NCI-H2196 treated with DMSO at 0.1 percent for 48 hours (cell line): ENCODE measurements around the gene BACE2.

ENCODE experiments used
- DNase-seq: peaks from one replicate; lab custom pipeline; 2025; ENCODE audit not compliant: unreplicated experiment; lab: John Stamatoyannopoulos, UW

BACE2 gene

DNA sequence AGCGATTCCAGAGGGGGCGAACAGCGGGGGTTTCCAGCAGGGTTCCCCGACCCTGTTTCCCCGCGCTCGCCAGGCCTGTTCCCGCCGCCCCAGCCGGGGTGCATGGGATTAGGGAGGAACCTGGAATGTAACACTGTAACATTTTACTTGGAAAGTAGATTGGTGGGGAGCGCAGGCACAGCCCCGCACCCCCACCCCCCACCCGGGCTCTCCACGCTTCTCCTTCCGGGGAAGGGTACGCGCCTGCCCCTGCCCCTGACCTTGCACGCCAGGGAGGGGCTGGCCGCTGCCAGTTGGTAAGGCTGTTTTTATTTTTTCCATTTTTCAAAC is 149.1 kb downstream of the BACE2 start:
- no peak for DNase-seq

DNA sequence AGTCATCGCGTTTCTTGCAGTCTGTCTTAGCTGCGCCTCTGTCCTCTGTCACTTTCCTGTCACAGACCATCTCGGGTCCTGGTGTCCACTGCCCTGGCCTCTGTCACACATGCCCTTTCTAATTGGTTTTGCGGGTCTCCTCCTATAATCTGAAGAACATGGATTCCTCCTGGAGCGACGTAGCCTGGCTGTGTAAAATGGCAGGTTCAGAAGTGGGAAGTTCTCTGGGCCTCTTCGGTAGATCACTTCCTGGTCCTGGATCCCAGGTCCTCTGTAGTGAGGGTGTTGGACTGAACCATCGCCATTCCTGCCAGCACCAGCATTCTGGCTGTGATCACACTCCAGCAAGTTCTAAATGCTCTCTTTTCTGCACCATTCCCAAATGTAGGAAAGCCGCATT is 149.5 kb downstream of the BACE2 start:
- DNase-seq: peak; percentile 15

DNA sequence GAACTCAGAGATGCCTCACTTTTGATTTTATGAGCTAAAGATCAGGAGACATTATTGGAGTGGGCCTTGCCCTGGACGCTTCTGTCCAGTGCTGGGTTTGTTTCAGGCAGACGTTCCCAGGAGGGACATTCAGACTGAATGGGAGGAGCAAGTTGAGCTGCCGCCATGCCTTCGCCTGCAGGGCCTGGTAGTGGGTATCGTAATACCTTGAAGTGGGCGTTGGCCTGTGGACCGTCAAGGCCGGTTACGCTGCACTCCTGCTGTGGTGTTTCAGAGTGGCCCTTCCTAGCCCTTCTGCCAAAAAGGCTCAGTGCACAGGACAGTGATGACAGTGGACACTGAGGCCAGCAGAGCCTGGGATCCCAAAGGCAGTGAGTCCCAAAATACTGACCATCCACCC is 150.3 kb downstream of the BACE2 start:
- peak; percentile 40 for DNase-seq

DNA sequence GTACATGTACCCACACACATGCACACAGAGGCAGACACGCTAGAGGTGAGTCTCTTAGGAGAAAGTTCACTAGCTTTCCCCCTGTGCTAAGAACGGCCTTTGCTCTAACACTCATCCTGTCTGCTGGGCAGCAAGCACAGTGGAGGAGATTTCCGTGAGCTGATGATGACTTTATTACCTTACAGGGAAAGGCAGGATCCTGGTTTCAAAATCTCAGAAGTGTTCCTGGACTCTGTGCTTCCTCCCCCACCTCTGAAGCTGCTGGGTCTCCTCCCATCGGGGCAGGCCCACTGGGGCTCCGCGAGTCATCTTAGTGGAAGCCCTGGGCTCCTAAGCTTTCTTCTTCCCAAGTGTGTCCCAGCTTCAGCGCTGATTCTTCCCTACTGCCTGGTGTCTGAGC is 151.3 kb downstream of the BACE2 start:
- DNase-seq: no peak

GRCh38 chr21:41321211-41321907 is 153.4 kb downstream of the BACE2 start:
- peak; percentile 55 for DNase-seq

DNA sequence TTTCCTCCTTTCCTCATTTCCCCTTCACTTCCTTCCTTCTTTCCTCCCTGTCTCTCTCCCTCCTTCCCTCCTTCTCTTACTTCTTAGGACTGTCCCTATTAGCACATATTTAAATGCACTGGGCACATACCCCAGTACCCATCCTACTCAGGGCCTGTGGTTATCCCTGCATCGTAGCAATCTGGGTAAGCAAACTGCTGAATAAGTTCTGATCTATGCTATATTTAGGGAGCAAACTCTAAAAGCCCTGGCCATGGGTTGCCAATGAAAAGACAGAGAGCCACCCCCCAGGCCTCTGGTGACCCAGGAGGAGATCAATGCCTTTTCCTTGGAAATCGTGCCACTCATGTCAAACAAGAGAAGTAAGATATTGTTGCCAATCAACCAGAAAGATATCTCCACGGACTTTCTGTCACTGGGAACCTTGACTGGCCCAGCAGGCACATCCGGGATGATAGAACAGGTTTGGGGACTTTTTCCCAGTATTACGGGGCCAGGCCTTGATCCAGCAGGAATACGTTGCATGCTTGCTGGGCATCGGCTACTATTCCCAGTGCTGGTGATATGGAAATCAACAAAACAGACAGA is 154.0 kb downstream of the BACE2 start:
- DNase-seq: no peak

DNA sequence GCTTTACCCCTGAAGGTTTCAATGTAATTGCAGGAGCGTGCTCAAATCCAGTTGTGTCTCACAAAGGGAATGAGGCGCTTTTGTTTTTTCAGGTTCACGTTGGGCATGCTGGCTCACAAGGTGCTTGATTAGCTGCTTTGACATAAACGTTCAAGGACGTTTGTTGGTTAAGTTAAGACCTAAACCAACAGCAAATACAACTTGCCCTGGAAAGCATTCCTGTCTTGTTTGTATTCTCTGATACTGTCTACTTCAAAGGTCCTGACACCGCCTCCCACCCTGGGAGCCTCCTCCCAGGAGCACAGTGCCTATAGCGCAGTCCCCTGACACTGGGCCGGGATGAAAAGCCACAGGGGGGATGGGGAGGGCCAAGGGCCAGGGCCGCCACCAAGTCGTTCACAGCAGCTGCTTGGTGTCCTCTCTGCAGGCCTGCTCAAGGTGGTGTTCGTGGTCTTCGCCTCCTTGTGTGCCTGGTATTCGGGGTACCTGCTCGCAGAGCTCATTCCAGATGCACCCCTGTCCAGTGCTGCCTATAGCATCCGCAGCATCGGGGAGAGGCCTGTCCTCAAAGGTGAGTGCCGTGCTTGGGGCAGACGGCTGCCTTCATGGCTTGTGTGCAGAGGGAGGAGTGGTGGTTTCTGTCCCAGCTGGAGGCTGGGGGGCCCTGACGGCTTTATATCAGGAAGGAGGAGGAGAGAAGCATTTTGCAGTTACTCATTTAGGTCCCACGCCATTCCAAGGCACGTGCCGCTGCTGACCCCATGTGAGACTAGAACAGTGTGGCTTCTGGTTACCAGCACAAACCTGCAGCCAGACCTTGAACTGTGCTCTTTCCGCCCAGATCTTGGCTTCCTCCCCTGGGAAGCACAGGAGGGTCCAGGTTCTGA is 154.8 kb downstream of the BACE2 start:
- no peak for DNase-seq

DNA sequence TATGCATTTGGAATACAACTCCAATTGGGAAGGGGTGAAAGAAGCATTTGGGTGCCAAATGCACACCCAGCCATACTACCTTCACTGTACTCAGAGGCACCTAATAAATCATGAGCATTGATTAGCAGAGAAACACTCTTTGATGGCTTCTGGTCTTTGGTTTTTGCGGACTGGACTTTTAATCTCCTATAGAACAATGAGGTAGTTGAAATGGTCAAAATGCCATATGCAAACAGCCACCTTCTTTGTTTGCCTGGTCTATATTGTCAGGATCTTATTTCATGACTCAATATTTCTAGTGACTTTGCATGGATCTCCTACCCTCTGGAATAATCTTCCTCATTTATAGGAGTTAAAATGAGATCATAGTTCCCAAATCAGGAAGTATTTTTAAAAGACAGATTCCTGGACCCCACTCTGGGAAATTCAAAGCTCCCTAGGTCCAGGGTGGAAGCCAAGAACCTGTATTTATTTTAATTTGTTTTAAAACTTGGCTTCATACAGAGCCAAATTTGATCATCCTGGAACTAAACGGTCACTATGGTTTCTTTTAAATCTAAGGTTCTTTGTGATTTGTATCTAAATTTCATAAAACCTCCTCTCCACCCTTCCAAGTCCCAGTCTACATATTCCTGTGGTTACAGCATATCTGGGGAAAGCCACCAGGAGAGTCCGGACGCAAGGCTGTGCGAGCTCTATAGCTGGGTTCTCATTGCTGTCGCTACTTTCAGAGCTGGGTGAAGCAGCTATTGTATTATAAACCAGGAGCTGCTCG is 157.4 kb downstream of the BACE2 start:
- DNase-seq: no peak

DNA sequence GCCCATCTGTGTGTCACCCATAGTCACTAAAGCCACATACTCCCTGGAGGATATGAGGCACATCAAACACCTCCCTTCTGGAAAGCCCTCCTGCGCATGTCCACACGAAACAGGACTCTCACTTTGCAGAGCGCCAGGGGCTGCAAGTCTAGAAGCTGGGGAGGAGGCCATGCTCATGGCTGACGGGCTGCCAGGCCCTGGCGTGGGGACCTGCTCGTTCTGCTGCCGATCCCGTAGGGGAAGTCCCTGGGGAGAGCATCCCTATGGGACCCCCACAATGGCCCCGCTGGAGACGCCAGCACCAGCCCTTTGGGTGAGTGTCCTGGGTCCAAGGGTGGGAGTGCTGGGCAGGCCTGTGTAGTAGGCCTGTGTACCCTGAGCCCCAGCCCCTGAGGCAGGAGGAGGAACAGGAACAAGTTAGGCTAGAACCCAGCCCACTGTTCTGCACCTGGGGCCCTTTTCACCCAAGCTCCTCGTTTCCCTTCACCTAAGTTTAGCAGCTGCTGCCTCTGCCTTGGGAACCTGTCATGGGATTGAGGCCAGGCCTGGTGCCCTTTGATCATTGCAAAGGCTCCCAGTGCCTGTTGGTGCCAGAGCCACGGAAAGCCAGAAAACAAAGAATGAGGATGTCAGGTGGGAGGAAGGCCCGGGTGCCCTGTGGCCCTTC is 158.6 kb downstream of the BACE2 start:
- no peak for DNase-seq

GRCh38 chr21:41327753-41328152 is 159.8 kb downstream of the BACE2 start:
- DNase-seq: no peak

GRCh38 chr21:41328660-41329607 is 161.0 kb downstream of the BACE2 start:
- no peak for DNase-seq
